Tibial artery (tissue), 4 donors: Measurements from ENCODE around the gene LRRC7.

ENCODE experiments used
- DNase-seq, 2 donors: peaks; one replicate each; pipeline ENCODE4 v3.0.0-alpha.2; 2019
- H3K27ac ChIP-seq, 2 donors: fragments of 200-600 bp; sonication (generic) in 1 of 2; 1 replicate in 1 of 2; 2 replicates in 1 of 2; pipeline ENCODE4 v1.5.1; 2018 to 2019; ENCODE audit warnings: mild to moderate bottlenecking in 1 of 2
- H3K27me3 ChIP-seq, 2 donors: fragments of 200-600 bp; sonication (generic) in 1 of 2; one replicate each; pipeline versions ENCODE4 v1.5.1 to v1.6.0; 2016 to 2019
- H3K36me3 ChIP-seq, 3 donors: fragments of 200-600 bp; sonication (generic) in 2 of 3; one replicate each; pipeline ENCODE4 v1.5.1; 2016 to 2019; ENCODE audit warnings: mild to moderate bottlenecking in 2 of 3
- H3K4me1 ChIP-seq, 4 donors: fragments of 200-600 bp; sonication (generic) in 2 of 4; 1 replicate in 3 of 4; 2 replicates in 1 of 4; pipeline ENCODE4 v1.5.1; 2016 to 2019
- H3K4me3 ChIP-seq, 2 donors: fragments of 200-600 bp; sonication (generic) in 1 of 2; 1 replicate in 1 of 2; 2 replicates in 1 of 2; pipeline ENCODE4 v1.5.1; 2018 to 2019; ENCODE audit warnings: mild to moderate bottlenecking in 2 of 2
- H3K9me3 ChIP-seq, 3 donors: fragments of 200-600 bp; sonication (generic) in 1 of 3; one replicate each; pipeline ENCODE4 v1.5.1; 2016 to 2019
- intact Hi-C: fragments of 100-400 bp; cut with DNase I; formaldehyde crosslinking; loops from one replicate; pipeline ENCODE4 v1.15.0; 2023; ENCODE audit warnings: low total_unique reads
- TF ChIP-seq, protein P1 (sequence below), 2 experiments: fragments of 200-600 bp in 1 of 2; fragments of 450-650 bp in 1 of 2; IDR thresholded peaks; one replicate each; pipeline ENCODE4 v1.5.1; 2017 to 2019; ENCODE audit warnings: antibody characterized with exemption in 2 of 2, mild to moderate bottlenecking in 1 of 2, moderate library complexity in 1 of 2

The LRRC7 gene

DNA sequence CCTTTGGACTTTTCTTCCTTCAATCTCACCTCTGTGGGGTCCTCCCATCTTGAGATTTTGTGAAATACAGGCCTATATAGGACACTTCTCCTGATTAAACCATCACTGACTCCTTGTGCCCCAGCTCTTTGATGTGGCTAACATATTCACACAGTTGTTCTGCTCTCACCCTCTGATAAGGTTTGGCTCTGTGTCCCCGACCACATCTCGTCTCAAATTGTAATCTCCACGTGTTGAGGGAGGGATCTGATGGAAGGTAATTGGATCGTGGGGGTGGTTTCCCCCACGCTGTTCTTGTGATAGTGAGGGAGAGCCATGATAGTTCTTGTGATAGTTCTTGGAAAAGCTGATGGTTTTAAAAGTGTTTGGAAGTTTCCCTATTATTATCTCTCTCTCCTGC lies 19.7 kb downstream of the LRRC7 start:
- Histone ChIP-seq H3K9me3 (no peaks in the 10 kb centered on the region), H3K27me3 (no peaks in the 10 kb centered on the region), H3K36me3 (no peaks in the 10 kb centered on the region), H3K27ac (no peak overlapping the region), H3K4me3 (no peak overlapping the region), H3K4me1 (no peaks in the 10 kb centered on the region)
- intact Hi-C loops = no loop called here
- no peak for DNase-seq
- TF ChIP-seq, protein P1, sequence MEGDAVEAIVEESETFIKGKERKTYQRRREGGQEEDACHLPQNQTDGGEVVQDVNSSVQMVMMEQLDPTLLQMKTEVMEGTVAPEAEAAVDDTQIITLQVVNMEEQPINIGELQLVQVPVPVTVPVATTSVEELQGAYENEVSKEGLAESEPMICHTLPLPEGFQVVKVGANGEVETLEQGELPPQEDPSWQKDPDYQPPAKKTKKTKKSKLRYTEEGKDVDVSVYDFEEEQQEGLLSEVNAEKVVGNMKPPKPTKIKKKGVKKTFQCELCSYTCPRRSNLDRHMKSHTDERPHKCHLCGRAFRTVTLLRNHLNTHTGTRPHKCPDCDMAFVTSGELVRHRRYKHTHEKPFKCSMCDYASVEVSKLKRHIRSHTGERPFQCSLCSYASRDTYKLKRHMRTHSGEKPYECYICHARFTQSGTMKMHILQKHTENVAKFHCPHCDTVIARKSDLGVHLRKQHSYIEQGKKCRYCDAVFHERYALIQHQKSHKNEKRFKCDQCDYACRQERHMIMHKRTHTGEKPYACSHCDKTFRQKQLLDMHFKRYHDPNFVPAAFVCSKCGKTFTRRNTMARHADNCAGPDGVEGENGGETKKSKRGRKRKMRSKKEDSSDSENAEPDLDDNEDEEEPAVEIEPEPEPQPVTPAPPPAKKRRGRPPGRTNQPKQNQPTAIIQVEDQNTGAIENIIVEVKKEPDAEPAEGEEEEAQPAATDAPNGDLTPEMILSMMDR (IDR thresholded peaks at IDR 0.05) = no peak

DNA sequence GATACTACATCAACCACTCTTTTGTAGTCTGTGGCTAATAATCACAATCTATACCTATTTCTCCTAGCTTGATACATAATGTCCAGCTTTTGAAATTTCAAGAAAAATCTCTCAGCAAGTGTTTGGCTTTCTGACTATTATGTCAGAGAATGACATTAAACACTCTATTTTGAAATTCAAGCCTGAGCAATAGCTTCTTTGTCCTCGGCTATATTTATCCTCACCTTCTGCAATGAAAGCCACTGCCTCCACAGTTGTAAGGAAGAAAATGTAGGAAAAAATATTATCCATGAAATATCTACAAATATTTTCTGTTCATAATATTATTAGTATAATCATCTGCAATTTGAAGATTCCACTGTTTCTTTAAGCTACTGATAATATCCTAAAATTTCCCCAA lies 22.1 kb downstream of the LRRC7 start:
- intact Hi-C loops = no loop called here
- H3K27me3 ChIP-seq = no peaks in the 10 kb centered on the region
- H3K4me1 ChIP-seq = no peaks in the 10 kb centered on the region
- TF ChIP-seq, protein P1 (IDR thresholded peaks at IDR 0.05) = no peak
- H3K9me3 ChIP-seq = no peaks in the 10 kb centered on the region
- DNase-seq = no peak
- H3K27ac ChIP-seq = no peak overlapping the region
- no peaks in the 10 kb centered on the region for H3K36me3 ChIP-seq
- no peak overlapping the region for H3K4me3 ChIP-seq

DNA sequence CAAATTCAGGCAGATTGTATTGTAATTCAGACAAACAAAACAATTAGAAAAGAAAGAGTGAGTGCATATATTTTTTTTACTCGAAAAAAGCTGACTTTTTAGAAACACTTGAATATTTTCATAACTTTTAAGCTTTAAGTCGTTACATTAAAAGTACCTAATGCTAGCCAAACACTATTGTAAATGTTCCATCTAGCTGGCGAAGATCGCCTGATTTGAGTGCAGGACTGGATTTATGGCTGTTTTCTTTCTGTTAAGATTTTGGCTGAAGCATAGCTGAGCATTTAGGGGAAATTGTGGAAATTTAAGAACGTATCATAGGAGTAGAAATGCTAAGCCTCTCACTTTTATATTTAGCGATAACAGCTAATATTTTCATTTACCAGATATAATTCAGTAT lies 24.6 kb downstream of the LRRC7 start:
- Histone ChIP-seq H3K4me3 (no peak overlapping the region), H3K27ac (no peak overlapping the region), H3K36me3 (no peaks in the 10 kb centered on the region), H3K4me1 (no peaks in the 10 kb centered on the region), H3K27me3 (no peaks in the 10 kb centered on the region), H3K9me3 (no peaks in the 10 kb centered on the region)
- TF ChIP-seq, protein P1 (IDR thresholded peaks at IDR 0.05) = no peak
- intact Hi-C loops = no loop called here
- no peak for DNase-seq

DNA sequence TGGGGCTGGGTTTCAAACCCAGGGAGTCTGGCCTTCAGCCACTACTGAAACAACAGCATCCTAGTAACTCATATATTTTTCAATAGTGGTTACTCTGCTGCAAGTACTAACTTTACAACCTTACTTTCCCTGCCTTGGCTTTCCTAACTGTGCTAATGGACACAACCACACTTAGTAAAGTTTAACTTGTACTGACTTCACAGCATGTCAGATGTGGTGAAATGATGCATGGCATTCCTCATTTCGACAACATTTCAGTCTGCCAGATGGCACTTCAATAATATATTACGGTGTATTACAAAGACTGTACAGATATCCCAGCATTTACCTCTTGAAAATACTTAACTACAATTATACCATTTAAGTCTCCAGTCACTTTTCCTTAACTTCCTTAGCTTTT lies 27.8 kb downstream of the LRRC7 start:
- intact Hi-C loops = no loop called here
- Histone ChIP-seq H3K27ac (no peak overlapping the region), H3K27me3 (no peaks in the 10 kb centered on the region), H3K4me3 (no peak overlapping the region), H3K9me3 (no peaks in the 10 kb centered on the region), H3K4me1 (no peaks in the 10 kb centered on the region), H3K36me3 (no peaks in the 10 kb centered on the region)
- TF ChIP-seq, protein P1 (IDR thresholded peaks at IDR 0.05) = no peak
- no peak for DNase-seq

DNA sequence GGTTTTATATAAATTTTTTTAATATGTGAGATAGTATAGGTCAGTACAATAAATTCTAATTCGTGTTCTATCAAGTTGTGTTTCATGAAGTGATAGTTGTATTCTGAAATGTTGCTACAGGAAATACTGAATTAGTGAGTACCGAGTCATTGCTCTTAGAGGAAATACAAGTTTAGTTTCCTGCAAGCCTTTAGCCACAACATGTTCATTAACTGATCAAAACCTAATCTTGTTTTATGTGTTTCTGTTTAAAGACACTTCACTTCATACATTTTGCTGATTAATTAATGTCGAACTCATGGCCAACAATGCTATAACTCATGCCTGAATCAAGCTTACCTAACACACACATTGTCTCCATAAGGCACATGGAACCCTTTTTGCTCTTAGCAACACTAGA lies 43.6 kb downstream of the LRRC7 start:
- Histone ChIP-seq H3K27ac (no peak overlapping the region), H3K4me3 (no peak overlapping the region), H3K36me3 (no peaks in the 10 kb centered on the region), H3K4me1 (no peaks in the 10 kb centered on the region), H3K27me3 (no peaks in the 10 kb centered on the region), H3K9me3 (no peaks in the 10 kb centered on the region)
- DNase-seq = no peak
- TF ChIP-seq, protein P1 (IDR thresholded peaks at IDR 0.05) = no peak
- intact Hi-C loops = no loop called here

DNA sequence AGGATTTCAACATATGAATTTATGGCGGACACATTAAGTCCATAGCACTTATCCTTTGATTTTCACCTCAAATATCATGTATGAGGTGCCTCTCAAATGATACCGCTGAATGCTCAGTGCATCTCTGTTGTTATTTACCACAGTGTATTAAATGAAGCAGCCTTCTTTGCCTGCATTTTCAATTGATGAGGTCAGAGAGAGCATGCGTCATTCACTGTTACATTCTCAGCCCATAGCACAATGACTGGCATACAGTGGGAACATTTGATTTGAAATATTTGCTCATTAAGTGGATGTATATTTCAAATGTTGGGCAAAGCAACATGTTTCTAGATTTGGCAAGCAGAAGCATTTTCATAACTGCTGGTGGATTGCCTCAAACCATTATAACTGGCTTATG lies 45.7 kb downstream of the LRRC7 start:
- DNase-seq = no peak
- H3K4me3 ChIP-seq = no peak overlapping the region
- no peaks in the 10 kb centered on the region for H3K9me3 ChIP-seq
- no peaks in the 10 kb centered on the region for H3K36me3 ChIP-seq
- TF ChIP-seq, protein P1 (IDR thresholded peaks at IDR 0.05) = no peak
- intact Hi-C loops = no loop called here
- no peak overlapping the region for H3K27ac ChIP-seq
- H3K4me1 ChIP-seq = no peaks in the 10 kb centered on the region
- H3K27me3 ChIP-seq = no peaks in the 10 kb centered on the region
